GM21723 (cell line): ENCODE measurements around the gene GNG14.
A peak's percentile ranks its signal among the peaks of the same experiment; 100 is the strongest.
"Not testable (repeated sequence)": the region's sequence is repeated elsewhere in the genome, so short reads cannot be mapped to it uniquely, and the experiment has no call there.

Experiments
- ATAC-seq: cut with Tn5 transposase; IDR thresholded peaks from one replicate; pipeline ENCODE4 v1.9.1; 2021; ENCODE audit warnings: mild to moderate bottlenecking, moderate library complexity; ENCODE audit not compliant: unreplicated experiment

Gene GNG14

DNA sequence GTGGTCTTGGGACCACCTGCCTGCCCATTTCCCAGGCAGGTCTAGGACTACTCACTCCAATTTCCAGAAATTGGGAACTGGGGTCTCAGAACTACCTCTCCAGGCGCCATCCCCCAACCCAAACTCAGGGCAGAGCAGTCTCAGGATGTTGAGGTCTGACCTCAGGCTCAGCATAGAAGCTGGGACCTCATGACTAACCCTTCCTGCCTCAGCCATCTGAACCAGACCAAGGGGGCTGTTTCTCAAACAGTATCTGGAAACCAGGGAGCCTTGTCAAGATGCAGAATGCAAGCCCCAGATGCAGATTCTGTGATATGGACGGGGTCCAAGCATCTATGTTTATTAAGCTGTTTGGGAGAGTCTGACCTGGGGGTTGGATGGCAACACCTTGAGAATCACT lies 7.3 kb downstream of the GNG14 start:
- ATAC-seq = no peak

DNA sequence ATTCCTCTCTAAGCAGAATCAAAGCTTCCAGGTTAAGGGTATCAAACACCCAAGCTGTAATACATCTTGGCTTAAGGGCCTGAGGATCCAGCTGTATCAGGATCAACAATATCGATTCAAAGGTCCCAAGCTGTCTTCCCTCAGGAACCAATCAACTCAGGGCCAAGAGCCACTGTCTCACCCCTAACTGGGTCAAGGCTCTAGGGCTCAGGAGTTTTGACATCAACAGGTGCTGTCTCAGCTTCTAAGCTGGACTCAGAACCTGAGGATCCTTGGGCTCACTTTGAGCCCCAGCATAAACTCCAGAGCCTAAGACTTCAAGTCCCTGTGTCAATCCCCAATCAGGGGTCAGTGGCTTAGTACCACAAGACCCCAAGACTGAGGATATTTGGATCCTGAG lies 7.7 kb downstream of the GNG14 start:
- peak; percentile 4 for ATAC-seq

DNA sequence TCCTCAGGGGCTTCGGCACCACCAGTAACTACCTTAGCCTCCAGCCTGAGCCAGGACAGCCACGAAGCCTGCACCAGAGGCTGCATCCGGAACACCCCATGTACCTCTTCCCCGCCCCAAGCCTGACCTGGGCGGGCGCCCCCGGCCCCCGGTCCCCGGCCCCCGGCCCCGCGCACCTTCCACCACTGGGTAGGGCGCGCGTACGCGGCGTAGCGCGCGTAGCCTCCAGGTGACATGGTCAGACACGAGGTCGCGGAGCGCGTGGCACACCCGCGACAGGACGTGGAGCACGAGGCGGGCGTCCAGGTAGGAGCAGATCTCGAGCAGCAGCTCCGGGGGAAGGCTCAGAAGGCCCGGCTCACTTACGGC lies 8.2 kb downstream of the GNG14 start:
- peak; percentile 17 for ATAC-seq

DNA sequence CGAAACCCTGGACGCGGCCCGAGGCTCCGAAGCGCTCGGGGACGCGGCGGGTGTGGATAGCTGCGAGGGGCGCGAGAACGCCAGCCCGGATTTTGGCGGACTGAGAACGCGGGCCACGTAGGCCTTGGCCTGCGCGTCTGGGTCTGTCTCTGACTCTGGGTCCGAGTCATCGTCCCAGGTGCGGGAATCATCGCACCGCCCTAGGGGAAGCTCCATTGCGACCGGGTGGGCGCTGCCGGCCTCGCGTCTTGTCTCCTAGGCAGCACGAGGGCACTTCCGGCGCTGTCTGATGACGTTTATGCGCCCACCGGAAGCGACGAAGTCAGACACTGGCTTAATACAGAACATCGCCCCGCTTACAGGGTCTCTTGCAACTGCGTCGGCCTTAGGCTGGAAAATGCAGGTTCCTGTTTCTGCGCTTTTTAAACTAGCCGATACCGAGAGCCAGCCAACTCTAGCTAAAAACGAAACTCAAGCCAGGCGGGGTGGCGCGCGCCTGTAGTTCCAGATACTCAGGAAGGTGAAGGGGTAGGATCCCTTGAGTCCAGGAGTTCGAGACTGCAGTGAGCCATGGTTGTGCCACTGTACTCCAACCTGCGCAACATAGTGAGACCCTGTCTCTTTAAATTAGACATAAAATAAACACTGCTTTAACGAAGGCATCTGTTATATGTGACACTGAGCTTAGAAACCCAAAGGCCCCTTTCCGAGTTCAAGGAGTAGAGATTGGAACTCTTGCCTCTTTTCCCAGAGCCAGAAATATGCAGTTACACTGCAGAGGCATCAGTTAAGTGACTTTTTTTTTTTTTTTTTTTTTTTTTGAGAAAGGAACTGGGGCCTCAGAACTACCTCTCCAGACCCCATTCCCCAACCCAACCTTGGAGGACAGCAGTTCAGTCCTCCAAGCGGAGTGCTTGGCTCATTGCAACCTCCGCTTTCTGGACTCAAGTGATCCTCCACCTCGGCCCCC lies 8.9 kb downstream of the GNG14 start, which contains the start of gene FBXW9:
Gene FBXW9 (minus strand): TSS at position 266 of the 970 bp plus-strand sequence. CDS start 50 bp downstream, at position 216.
- ATAC-seq = peak; percentile 60

DNA sequence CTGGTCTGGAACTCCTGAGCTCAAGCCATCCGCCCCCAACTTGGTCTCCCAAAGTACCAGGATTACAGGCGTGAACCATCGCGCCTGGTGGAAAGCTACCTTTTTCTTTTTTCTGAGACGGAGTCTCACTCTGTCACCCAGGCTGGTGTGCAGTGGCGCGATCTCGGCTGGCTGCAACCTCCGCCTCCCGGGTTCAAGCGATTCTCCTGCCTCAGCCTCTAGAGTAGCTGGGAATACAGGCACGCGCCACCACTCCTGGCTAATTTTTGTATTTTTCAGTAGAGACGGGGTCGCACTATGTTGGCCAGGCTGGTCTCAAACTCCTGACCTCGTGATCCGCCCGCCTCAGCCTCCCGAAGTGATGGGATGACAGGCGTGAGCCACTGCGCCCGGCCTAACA lies 9.6 kb downstream of the GNG14 start:
- ATAC-seq = not testable (repeated sequence)

DNA sequence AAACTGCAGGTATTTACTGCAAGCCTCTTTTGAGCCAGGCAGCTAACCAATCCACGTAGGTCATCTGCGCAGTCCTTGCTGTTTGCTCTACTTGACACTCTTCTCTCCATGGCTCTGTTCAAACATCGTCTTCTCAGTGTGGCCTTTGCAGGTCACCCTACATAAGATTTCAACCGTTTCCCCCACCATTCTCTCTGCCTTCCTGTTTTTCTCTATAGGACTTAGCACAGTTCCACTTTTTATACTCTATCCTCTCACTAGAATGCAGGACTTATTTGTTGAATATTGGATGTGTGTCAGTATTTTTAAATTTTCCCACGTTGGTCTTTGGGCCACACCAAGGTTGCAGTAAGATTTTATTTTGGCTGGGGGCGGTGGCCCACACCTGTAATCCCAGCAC lies 10.3 kb downstream of the GNG14 start:
- no peak for ATAC-seq

DNA sequence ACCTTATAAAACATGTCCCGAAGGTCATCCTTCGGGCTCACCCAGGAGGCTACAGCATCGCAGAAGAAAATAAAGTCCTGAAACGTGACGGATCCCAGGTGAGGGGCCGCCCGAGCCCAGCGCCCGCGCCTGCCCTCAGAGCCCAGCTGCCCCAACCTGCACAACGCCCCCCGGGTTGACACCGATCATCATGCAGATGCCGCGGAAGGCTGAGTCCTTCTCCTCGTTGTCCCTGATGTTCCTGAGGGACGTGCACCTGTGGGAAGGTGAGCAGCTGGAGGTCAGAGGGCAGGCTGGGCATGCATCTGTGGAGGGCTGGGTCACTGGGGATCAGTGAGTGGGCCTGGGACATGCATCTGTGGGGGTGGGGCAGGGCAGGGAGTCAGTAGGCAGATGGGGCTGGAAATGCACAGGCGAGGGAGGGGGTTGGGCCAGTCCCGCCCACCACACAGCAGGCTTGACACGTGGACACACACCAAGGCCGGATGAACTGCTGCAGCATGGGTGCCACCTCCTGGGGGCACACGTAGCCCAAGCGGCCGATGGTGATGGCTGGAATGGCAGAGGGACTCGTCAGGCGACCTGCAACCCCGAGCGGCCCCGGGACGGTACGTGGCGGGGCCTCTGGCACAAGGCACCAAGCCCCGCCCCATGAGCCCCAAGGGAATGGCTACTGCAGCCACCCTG lies 13.9 kb downstream of the GNG14 start:
- ATAC-seq = no peak

DNA sequence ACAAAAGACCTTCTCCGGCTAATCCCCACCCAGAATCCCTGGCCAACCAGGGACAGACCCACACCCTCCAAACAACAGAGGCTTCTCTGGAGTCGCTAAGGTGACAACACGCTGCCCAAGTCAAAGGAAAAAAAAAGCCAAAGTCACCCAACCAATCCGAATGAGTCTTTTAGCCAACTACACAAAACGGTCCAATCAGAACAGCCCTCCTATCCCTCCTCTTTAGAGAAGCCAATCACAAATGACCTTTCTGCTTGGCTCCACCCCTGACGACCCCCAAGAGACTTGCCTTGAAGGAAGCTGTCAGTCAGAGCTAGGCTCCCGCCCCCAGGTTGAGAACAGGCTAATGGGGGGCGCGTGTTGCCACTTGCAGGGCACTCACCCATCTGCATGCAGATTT lies 15.2 kb downstream of the GNG14 start:
- no peak for ATAC-seq

DNA sequence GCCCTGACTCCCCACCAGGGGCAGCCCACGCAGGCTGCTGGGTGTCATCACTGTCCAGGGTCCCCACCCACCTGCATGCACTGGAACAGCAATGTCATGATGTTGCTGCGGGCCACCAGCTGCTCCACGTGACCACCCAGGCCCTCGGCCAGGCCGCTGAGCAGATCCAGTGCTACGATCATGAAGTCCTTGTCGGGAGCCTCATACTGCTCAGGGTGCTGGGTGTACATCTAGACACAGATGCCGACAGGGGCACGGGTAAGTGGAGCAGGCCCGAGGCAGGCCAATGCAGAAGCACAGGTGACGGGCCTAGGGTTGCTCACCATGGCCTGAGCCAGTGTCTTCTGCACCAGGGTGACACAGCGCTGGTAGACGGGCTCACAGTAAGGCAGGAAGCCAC lies 17.4 kb downstream of the GNG14 start:
- ATAC-seq = no peak

DNA sequence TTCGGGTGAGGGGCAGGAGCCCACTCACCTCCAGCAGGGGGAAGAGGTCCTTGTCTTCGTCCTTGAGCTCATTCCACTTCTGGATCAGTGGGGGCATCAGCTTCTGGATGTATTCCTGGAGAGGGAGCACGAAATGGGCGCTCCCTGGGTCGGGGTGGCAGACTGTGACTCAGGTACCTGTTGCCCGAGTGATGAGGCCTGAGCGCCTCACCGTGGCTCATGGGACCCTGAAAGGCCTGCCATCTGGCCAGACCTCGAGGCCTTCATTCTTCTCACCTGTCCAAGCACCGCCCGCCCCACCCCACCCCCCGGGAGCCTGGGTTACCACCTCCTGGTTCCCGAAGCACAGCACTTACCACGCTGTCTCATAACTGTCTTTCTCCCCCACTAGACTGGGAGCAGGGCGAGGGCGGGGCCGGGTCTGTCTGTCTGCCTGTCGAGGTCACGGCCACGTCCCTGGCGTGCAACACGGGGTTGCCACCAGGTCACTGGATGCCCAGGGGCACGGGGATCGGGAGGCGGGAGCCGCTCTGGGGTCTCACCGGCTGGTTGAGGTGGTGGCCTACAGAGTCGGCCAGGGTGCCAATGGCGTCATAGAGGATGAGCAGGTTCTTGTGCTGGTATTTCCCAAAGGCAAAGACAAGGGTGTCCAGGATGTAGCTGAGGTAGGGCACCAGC lies 18.0 kb downstream of the GNG14 start:
- no peak for ATAC-seq

DNA sequence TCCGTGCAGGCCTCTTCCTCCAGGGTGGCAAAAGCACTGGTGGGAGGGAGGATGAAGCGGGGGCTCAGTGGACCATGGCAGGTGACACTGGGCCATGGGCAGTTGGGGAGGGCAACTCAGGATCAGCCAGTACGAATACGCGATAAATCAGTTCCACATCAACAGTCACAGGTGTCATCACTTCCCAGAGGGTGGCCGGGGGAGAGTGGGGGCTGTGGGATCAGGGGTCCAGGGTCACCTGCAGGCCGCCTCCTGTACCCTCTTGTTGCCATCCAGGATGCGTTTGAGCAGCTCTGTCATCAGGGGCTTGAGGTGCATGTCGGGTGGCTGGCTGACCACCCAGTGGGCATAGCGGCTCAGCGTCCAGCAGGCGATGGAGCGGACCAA lies 18.5 kb downstream of the GNG14 start:
- no peak for ATAC-seq

DNA sequence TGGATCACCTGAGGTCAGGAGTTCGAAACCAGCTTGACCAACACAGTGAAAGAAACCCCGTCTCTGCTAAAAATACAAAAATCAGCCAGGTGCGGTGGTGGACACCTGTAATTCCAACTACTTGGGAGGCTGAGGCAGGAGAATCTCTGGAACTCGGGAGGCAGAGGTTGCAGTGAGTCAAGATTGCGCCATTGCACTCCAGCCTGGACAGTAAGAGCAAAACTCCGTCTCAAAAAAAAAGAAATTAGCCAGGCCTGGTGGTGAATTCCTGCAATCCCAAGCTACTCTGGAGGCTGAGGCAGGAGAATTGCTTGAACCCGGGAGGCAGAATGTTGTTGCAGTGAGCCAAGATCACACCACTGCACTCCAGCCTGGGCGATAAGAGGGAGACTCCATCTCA lies 20.8 kb downstream of the GNG14 start:
- ATAC-seq = no peak

DNA sequence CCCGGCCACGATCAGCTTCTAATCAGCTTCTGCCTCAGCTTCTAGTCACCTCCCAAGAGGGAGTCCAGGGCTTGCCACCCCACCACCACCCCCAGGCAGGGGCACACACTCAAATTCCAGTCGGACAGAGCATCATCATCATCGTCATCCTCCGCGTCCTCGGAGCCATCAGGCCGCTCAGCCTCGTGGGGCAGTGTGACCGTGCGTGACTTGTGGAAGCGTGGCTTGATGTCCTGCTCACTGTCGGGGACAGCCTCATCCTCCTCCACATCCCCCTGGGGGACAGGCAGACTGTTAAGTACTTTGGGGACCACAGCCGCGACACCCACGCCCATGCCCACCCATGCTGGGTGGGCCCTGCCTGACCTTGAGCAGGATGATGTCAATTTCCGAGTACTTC lies 23.4 kb downstream of the GNG14 start:
- ATAC-seq = no peak

DNA sequence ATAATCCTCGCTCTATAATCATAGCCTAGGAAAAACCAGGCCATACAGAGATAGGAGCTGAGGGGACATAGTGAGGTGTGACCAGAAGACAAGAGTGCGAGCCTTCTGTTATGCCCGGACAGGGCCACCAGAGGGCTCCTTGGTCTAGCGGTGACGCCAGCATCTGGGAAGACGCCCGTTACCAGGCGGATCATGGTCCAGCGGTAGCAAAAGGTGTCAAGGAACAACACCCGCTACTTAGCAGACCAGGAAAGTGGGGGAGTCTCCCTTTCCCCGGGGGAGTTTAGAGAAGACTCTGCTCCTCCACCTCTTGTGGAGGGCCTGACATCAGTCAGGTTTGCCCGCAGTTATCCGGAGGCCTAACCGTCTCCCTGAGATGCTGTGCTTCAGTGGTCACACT lies 24.3 kb downstream of the GNG14 start:
- ATAC-seq = not testable (repeated sequence)

DNA sequence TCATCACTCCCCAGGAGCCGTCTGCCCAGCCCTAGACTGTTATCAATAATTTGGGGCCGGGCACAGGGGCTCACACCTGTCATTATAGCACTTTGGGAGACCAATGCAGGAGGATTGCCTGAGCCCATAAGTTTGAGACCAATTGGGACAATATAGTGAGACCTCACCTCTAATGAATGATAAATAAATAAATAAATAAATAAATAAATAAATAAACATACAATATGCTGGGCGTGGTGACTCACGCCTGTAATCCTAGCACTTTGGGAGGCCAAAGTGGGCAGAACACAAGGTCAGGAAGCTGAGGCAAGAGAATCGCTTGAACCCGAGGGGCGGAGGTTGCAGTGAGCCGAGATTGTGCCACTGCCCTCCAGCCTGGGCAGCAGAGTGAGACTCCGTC lies 25.5 kb downstream of the GNG14 start:
- not testable (repeated sequence) for ATAC-seq

DNA sequence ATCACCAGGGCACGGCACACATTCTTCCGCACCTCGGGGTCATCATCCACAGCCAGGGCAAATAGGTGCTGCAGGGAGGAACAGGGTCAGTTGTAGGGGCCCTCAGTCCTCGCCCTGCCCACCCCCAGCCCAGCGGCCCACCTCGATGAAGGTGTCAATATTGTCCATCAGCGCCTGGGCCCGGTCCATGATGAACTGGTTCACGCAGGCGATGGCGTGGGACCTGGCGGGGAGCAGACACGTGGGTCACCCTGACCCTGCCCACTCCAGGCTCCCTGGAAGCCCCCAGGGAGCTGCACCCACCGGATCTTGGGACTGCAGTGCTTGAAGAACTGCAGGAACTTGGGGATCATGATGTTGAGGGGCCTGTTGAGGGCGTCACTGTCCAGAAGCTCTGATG lies 27.3 kb downstream of the GNG14 start:
- no peak for ATAC-seq

DNA sequence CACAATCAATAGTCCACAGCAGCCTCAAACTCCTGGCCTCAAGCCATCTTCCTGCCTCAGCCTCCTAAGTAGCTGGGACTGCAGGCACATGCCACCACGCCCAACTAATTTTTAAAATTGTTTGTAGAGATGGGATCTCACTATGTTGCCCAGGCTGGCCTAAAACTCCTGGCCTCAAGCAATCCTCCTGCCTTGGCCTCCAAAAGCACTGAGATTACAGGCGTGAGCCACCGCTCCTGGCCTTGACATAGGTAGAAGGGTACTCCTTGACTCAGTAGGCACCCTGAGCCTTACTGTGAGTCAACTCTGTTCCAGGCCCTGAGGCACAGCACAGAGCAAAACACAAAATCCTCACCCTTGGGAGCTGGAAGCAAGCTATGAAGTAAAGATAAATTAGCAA lies 28.1 kb downstream of the GNG14 start:
- no peak for ATAC-seq

DNA sequence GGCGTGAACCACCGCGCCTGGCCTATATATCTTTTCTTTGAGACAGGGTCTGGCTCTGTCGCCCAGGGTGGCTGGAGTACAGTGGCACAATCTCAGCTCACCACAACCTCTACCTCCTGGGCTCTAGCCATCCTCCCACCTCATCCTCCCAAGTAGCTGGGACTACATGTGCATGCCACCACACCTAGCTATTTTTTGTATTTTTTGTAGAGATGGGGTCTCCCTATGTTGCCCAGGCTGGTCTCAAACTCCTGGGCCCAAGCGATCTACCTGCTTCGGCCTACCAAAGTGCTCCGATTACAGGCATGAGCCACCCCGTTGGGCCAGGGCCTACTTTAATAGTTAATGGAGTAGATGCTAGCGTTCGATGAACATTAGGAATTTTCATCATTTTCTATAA lies 32.5 kb downstream of the GNG14 start:
- ATAC-seq = no peak

DNA sequence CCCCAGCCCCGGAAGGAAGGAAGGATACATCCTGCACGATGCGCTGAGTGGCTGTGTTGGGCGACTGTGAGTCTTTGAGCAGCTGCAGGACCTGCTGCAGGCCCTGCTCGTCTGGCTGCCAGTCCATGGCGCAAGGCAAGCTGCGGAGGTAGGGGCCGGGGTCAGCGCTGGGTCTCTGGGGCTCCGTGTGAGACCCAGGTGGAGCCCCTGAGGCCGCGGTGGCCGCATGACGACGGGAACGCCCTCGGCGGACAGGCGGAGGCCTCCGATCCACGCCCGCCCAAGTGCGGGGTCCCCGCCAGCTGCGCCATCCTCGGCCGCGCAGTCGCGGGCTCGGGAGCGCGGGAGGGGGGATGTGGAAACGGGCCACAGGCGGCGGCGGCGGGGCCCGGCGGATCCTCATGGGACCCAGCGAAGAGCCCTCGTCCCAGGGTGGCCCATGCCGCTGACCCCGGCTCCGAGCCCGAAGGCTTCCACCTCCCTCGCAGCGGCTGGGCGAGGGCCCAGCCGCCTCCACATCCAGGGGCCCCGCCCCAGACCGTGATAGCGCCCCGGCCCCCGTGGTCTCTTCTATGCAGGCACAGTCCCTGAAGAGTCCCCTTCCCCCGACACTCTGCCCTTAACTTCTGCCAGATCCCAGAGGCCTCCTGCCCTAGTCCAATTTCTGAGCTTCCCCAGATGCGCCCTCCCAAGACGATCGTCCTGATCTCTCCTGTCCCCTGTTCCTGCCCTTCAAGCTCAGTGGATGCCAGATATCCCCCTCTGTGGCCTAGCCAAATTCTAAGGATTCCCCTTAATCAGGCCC lies 33.3 kb downstream of the GNG14 start:
- no peak for ATAC-seq

DNA sequence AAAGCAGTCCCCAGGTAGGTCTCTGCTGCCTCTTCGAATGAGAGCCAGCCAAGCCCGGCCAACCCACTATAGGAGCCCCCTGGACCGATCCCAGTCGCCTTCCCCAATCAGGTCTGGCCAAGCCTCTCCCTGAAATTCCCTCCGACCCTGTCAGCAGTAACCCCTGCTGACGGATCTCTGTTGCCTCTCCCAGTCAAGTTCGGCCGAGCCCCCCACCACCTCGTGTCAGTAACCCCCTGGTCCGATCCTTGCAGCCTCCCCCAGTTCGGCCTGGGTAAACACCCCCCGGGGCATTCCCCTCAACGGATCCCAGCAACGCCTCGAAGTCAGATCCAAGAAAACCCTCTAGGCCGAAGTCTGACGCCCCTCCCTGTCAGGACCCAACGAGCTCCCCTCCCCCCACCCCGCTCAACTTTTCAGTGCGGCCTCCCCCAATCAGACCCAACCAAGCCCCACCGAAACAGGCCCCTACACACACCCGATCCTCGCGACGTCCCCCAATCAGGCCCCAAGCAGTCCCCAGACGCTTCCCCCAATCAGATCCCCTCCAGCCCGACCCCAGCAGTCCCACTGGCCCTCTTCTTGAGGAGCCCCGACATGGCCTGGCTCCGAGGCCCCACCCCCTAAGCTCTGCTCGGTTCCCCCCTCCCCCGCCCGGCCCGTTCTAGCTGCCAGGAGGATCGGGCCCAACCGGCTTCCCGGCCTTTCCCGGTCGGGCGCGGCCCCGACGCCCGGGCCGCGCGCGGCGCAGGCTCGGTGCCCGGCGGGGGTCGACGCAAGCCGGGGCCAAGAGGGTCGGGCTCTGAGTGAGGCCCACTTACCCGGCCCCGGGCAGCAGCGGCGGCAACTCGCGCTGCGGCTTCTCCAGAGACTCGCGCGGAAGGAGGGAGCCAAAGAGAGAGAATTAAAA lies 34.1 kb downstream of the GNG14 start:
- peak; percentile 8 for ATAC-seq
